Sigmoid colon (tissue), 7 donors: ENCODE measurements around the gene MAGI2. TPM values are rescaled to one million over a fixed set of nuclear protein-coding genes. Genes with fewer than 3 reads are reported as not detected.

Experiments
- DNase-seq: peaks from one replicate; pipeline ENCODE4 v3.0.0-alpha.2; 2019
- H3K27ac ChIP-seq, 4 donors: fragments of 200-600 bp; sonication (generic); one replicate each; pipeline ENCODE4 v1.5.1; 2016 to 2019; ENCODE audit warnings: mild to moderate bottlenecking in 1 of 4
- H3K27me3 ChIP-seq, 3 donors: fragments of 200-600 bp; sonication (generic); one replicate each; pipeline ENCODE4 v1.5.1; 2019; ENCODE audit warnings: mild to moderate bottlenecking in 1 of 3
- H3K36me3 ChIP-seq, 4 donors: fragments of 200-600 bp; sonication (generic); one replicate each; pipeline ENCODE4 v1.5.1; 2016 to 2019
- H3K4me1 ChIP-seq, 4 donors: fragments of 200-600 bp; sonication (generic); one replicate each; pipeline ENCODE4 v1.5.1; 2017 to 2019
- H3K4me3 ChIP-seq, 4 donors: fragments of 200-600 bp; sonication (generic); one replicate each; pipeline ENCODE4 v1.5.1; 2017 to 2019; ENCODE audit warnings: mild to moderate bottlenecking in 2 of 4, moderate library complexity in 1 of 4
- H3K9me3 ChIP-seq, 4 donors: fragments of 200-600 bp in 3 of 4; sonication (generic) in 3 of 4; one replicate each; pipeline versions ENCODE4 v1.5.1 to v1.6.1; 2013 to 2019
- EP300 ChIP-seq, 4 donors: sonication (generic); formaldehyde crosslinking; IDR thresholded peaks; one replicate each; pipeline ENCODE4 v1.6.1; 2017; ENCODE audit warnings: antibody characterized with exemption in 4 of 4
- POLR2A ChIP-seq, 2 donors: fragments of 450-650 bp; IDR thresholded peaks; one replicate each; pipeline ENCODE4 v1.6.1; 2016; ENCODE audit warnings: antibody characterized with exemption in 2 of 2, mild to moderate bottlenecking in 2 of 2, moderate library complexity in 2 of 2
- POLR2AphosphoS5 ChIP-seq, 4 donors: sonication (generic); formaldehyde crosslinking; IDR thresholded peaks; one replicate each; pipeline ENCODE4 v1.6.1; 2017; ENCODE audit warnings: antibody characterized with exemption in 4 of 4
- WGBS, 2 donors: extraction: QIAGEN DNeasy Blood & Tissue Kit; methylation state at CpG; one replicate each; pipeline ENCODE4 v1.1.7; 2013; 5-methylcytosine and 5-hydroxymethylcytosine counted together
- intact Hi-C: fragments of 100-400 bp; cut with DNase I; formaldehyde crosslinking; loops from one replicate; pipeline ENCODE4 v1.15.1; 2023
- polyA plus RNA-seq, 3 donors: library from polyadenylated mRNA; stranded (reverse); fragments of 200-250 nt; gene quantifications; one replicate each; pipeline ENCODE4 v1.2.3, GENCODE V29; 2013
- total RNA-seq, 4 donors: library from RNA; depleted of rRNA; stranded (reverse); fragments of >200 nt; gene quantifications; one replicate each; pipeline ENCODE4 v1.1.0, GENCODE V29; 2016
- TF ChIP-seq, protein P1 (sequence below), 4 experiments: fragments of 450-650 bp in 3 of 4; fragments of 200-600 bp in 1 of 4; IDR thresholded peaks; one replicate each; pipeline ENCODE4 v1.5.1; 2016 to 2019; ENCODE audit warnings: antibody characterized with exemption in 4 of 4, mild to moderate bottlenecking in 3 of 4, moderate library complexity in 2 of 4
- donor health status: healthy with polysubstance abuse.
- donor health status: Bipolar disorder and iron deficiency.
- donor health status: healthy.

MAGI2 gene
- total and polyA plus RNA-seq, 7 donors, result 0.69 to 26.9 (median 14.7) TPM

- Histone ChIP-seq H3K9me3 (no peaks in the 10 kb centered on the region), H3K27me3 (no peaks in the 10 kb centered on the region), H3K4me1 (no peaks in the 10 kb centered on the region), H3K4me3 (no peak overlapping the region), H3K27ac (no peak overlapping the region), H3K36me3 (no peaks in the 10 kb centered on the region)
- DNase-seq, result no peak
- intact Hi-C loops, result no loop called here
- no peak for TF ChIP-seq POLR2A (IDR thresholded peaks at IDR 0.05)
- TF ChIP-seq EP300 (IDR thresholded peaks at IDR 0.05), result no peak
- no peak for TF ChIP-seq POLR2AphosphoS5 (IDR thresholded peaks at IDR 0.05)
- TF ChIP-seq, protein P1, sequence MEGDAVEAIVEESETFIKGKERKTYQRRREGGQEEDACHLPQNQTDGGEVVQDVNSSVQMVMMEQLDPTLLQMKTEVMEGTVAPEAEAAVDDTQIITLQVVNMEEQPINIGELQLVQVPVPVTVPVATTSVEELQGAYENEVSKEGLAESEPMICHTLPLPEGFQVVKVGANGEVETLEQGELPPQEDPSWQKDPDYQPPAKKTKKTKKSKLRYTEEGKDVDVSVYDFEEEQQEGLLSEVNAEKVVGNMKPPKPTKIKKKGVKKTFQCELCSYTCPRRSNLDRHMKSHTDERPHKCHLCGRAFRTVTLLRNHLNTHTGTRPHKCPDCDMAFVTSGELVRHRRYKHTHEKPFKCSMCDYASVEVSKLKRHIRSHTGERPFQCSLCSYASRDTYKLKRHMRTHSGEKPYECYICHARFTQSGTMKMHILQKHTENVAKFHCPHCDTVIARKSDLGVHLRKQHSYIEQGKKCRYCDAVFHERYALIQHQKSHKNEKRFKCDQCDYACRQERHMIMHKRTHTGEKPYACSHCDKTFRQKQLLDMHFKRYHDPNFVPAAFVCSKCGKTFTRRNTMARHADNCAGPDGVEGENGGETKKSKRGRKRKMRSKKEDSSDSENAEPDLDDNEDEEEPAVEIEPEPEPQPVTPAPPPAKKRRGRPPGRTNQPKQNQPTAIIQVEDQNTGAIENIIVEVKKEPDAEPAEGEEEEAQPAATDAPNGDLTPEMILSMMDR (IDR thresholded peaks at IDR 0.05), result no peak
- 81 to 88% methylated on average over 3 of the region's 3 CpGs for WGBS, 2 donors
Measured at GRCh38 chr7:78215199-78215598, 1238.3 kb downstream of the MAGI2 start.

DNA sequence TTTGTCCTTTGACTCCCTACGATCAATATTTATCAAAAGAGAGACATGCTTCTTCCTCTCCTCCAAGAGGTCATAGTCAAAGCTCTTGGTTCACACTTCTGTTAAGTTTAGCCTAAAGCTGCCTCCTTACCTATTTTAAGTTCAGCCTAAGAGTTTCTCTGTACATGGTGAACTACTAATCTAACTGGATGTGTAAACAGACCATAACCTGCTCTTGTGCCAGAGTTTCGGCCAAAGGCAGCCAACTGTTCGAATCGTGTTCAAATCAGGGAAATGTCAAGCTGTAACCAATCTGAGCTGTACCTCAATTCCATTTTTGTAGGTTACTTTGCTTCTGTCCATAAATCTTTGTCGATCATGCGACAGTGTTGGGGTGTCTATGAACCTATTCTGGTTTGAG, 1240.1 kb downstream of the MAGI2 start:
- Histone ChIP-seq H3K27ac (no peak overlapping the region), H3K4me1 (no peaks in the 10 kb centered on the region), H3K36me3 (no peaks in the 10 kb centered on the region), H3K9me3 (no peaks in the 10 kb centered on the region), H3K27me3 (no peaks in the 10 kb centered on the region), H3K4me3 (no peak overlapping the region)
- 52 to 77% methylated on average over 6 of the region's 6 CpGs for WGBS, 2 donors
- TF ChIP-seq EP300 (IDR thresholded peaks at IDR 0.05) (no peak), POLR2AphosphoS5 (IDR thresholded peaks at IDR 0.05) (no peak), POLR2A (IDR thresholded peaks at IDR 0.05) (no peak)
- TF ChIP-seq, protein P1 (IDR thresholded peaks at IDR 0.05), result no peak
- no peak for DNase-seq
- intact Hi-C loops, result no loop called here

DNA sequence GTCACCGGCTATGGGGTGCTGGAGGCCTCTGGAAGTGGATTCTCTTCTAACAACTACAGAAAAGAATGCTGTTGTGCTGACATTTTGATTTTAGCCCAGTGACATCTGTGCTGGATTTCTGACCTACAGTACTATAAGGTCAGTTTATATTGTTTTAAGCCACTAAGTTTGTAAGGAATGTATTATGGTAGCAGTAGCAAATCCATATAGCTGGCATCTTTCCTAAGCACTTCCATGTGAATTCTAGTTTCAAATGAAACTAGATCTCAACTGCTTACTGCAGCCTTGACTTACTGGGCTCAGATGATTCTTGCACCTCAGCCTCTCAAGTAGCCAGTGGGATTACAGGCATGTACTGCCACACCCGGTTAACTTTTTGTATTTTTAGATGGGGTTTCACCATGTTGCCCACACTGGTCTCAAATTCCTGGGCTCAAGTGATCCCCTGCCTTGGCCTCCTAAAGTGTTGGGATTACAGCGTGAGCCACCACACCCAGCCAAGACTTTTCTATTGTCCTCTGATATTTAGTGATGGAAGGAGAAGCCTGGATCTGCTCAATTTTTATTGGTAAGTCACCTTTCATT, 1240.9 kb downstream of the MAGI2 start:
- no peak for DNase-seq
- H3K36me3 ChIP-seq, result no peaks in the 10 kb centered on the region
- H3K27me3 ChIP-seq, result no peaks in the 10 kb centered on the region
- no peak overlapping the region for H3K4me3 ChIP-seq
- no peak overlapping the region for H3K27ac ChIP-seq
- intact Hi-C loops, result no loop called here
- H3K9me3 ChIP-seq, result no peaks in the 10 kb centered on the region
- 91 to 92% methylated on average over 3 of the region's 3 CpGs for WGBS, 2 donors
- no peaks in the 10 kb centered on the region for H3K4me1 ChIP-seq
- TF ChIP-seq POLR2AphosphoS5 (IDR thresholded peaks at IDR 0.05), result no peak
- no peak for TF ChIP-seq POLR2A (IDR thresholded peaks at IDR 0.05)
- TF ChIP-seq, protein P1 (IDR thresholded peaks at IDR 0.05), result no peak
- TF ChIP-seq EP300 (IDR thresholded peaks at IDR 0.05), result no peak

DNA sequence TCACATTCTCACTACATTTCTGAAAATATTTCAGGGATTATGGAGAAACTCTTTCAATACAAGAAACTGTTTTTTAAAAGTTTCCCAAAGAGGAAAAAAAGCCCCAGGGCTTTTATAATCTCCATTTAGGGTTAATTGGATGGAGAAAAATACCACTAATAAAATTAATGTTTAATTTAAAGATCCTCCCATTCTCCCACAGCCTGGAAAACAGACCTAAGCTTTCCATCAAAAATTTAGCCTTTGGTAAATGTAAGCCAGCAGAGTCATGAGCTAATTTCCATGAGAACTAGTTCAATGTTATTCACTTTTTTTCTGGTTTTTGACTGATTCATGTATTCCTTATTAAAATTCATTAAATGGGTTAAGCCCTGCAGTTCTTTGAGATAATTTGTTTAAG, 1246.2 kb downstream of the MAGI2 start:
- H3K4me3 ChIP-seq, result no peak overlapping the region
- TF ChIP-seq EP300 (IDR thresholded peaks at IDR 0.05) (no peak), POLR2AphosphoS5 (IDR thresholded peaks at IDR 0.05) (no peak), POLR2A (IDR thresholded peaks at IDR 0.05) (no peak)
- TF ChIP-seq, protein P1 (IDR thresholded peaks at IDR 0.05), result no peak
- intact Hi-C loops, result no loop called here
- DNase-seq, result no peak
- H3K4me1 ChIP-seq, result no peaks in the 10 kb centered on the region
- H3K9me3 ChIP-seq, result no peaks in the 10 kb centered on the region
- no peaks in the 10 kb centered on the region for H3K27me3 ChIP-seq
- no peak overlapping the region for H3K27ac ChIP-seq
- H3K36me3 ChIP-seq, result no peaks in the 10 kb centered on the region

- intact Hi-C loops, result no loop called here
- H3K27me3 ChIP-seq, result no peaks in the 10 kb centered on the region
- WGBS, 2 donors, result 52 to 68% methylated on average over 2 of the region's 2 CpGs
- H3K27ac ChIP-seq, result no peak overlapping the region
- no peak for TF ChIP-seq EP300 (IDR thresholded peaks at IDR 0.05)
- TF ChIP-seq POLR2AphosphoS5 (IDR thresholded peaks at IDR 0.05), result no peak
- TF ChIP-seq POLR2A (IDR thresholded peaks at IDR 0.05), result no peak
- TF ChIP-seq, protein P1 (IDR thresholded peaks at IDR 0.05), result no peak
- H3K4me1 ChIP-seq, result no peaks in the 10 kb centered on the region
- H3K36me3 ChIP-seq, result no peaks in the 10 kb centered on the region
- no peaks in the 10 kb centered on the region for H3K9me3 ChIP-seq
- DNase-seq, result no peak
- H3K4me3 ChIP-seq, result no peak overlapping the region
Measured at GRCh38 chr7:78206769-78207168, 1246.7 kb downstream of the MAGI2 start.
